ENCODE data around the gene SNRNP48.

SNRNP48 gene

GRCh38 chr6:7647504-7647903 is 57.5 kb downstream of the SNRNP48 start:
- no peak for DNase-seq

DNA sequence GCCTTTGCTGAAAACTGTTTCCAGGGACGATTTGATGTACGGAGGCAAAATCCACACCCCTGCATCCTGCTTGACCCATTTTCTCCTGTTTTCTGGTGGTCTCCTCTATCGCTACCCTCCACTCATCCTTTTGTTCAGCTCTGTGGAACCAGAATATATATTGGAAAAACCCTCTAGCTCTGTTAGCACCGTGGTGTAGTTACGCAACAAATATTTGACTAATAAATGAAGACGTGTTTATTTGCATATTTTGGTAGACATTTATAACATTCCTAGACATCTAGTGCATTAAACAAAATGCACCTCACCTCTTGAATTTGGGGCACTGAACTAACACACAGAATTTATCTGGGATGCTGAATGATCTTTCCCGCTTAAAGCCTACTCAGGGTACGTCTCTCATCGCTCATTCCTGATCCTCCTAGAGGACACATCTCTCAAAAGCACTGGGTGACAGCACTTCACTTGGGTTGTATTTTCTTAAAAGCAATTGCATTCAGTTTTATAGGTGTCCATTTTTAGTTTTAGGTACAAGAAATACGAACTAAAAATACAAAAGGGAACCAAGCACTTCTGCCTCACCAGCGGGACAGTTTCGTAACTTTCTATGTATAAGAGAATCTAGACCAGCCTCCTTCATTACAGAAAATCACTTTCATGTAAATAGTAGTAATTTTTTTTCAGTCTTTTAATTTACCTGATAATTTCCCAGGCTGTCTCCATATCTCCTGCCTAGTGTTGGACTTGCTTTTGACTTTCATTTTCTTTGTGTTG is 59.2 kb downstream of the SNRNP48 start:
- DNase-seq: no peak

DNA sequence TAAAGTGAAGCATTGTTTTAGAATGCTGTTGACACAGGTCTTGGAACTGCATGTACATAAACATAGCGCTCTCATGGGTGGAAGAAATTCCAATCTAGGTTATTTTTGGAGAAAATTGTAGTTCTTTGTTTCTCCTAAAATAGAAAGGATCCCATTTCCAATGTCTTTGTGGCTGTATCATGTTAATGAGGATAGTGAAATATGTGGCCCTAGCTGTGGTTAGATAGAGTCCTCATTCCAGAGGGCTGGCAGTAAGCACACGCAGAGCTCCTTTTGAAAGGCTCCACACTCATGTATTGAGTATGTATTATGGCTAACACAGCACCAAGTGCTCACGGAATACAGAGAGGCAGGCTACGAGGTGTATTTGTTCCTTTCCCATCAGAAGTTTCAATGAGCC is 60.9 kb downstream of the SNRNP48 start:
- no peak for DNase-seq

DNA sequence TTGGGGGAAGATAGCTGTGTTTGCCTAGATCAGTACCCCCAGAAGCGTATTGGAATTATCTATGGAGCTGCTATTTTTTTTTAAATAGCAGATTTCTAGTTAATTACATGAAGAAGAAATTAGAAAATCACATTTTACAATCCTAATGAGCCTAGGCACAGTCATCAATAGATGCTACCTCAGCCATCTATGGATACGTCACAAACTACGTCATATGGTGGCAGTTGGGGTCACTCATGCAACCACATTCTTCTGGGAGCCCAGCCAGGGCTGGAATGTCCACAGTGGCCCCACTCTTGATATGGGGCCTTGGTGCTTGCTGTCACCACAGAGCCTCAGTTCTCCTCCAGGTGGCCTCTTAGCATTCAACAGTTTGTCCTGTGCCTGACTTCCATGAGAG is 63.0 kb downstream of the SNRNP48 start:
- no peak for DNase-seq

- no peak for DNase-seq
Observed at GRCh38 chr6:7656355-7656754, 66.4 kb downstream of the SNRNP48 start.

- no peak for DNase-seq
Observed at GRCh38 chr6:7658543-7658942, 68.5 kb downstream of the SNRNP48 start.

DNA sequence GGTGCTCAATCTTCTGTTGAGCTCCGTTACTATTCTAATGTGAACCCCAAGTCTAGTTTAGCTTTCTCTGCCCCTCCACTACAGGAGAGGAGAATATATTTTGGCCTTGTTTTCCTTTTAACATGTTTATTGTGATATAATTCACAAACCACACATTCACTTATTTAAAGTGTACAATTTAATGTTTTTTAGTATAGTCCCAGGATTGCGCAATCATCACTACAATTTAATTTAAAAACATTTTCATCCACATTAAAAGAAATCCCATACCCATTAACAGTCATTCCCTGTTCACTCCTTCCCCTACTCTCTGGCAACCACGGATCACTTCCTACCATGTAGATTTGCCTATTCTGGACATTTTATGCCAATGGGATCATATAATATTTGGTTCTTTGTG is 71.4 kb downstream of the SNRNP48 start:
- no peak for DNase-seq
